ENCODE measurements around the gene AGAP3.

- TF ChIP-seq CTCF (conservative IDR thresholded peaks at IDR 0.05; ENCODE audit: low read depth, low read length) (no peak), EZH2 (IDR thresholded peaks at IDR 0.05; ENCODE audit: borderline replicate concordance, low read depth, low read length, poor library complexity, severe bottlenecking) (no peak)
Observed at GRCh38 chr7:151081170-151082101, 4.8 kb upstream of the AGAP3 start.
